OCI-LY7 (cell line): ENCODE measurements around the gene INTS1.

Experiments used
- CTCF ChIP-seq: fragments of 200-600 bp; sonication (generic); conservative IDR thresholded peaks from 2 replicates; pipeline ENCODE4 v1.5.1; 2014; ENCODE audit warnings: mild to moderate bottlenecking, antibody characterized with exemption, low read length, moderate library complexity, mixed read lengths
- EZH2phosphoT487 ChIP-seq: fragments of 200-600 bp; sonication (generic); IDR thresholded peaks from 2 replicates; pipeline ENCODE4 v1.6.1; 2018; ENCODE audit warnings: low read depth, borderline replicate concordance, mild to moderate bottlenecking, mixed run types, antibody characterized with exemption, low read length, moderate library complexity, mixed read lengths

- TF ChIP-seq CTCF = no peak
- no peak for TF ChIP-seq EZH2phosphoT487
These were observed 799 bp downstream of the INTS1 start for GRCh38 chr7:1503390-1503789.
